Measurements from ENCODE around the gene HSPA2.
"Not testable (repeated sequence)": the region's sequence is repeated elsewhere in the genome, so short reads cannot be mapped to it uniquely, and the experiment has no call there.

The HSPA2 gene

GRCh38 chr14:64561631-64562030, 21.1 kb downstream of the HSPA2 start:
- no peak for DNase-seq (ENCODE audit: low read depth in 2 of 2)

- DNase-seq (ENCODE audit: low read depth in 2 of 2) = no peak
Measured at GRCh38 chr14:64562436-64562835, 21.9 kb downstream of the HSPA2 start.

- no peak for DNase-seq (ENCODE audit: low read depth in 2 of 2)
Measured at GRCh38 chr14:64563696-64564095, 23.2 kb downstream of the HSPA2 start.

DNA sequence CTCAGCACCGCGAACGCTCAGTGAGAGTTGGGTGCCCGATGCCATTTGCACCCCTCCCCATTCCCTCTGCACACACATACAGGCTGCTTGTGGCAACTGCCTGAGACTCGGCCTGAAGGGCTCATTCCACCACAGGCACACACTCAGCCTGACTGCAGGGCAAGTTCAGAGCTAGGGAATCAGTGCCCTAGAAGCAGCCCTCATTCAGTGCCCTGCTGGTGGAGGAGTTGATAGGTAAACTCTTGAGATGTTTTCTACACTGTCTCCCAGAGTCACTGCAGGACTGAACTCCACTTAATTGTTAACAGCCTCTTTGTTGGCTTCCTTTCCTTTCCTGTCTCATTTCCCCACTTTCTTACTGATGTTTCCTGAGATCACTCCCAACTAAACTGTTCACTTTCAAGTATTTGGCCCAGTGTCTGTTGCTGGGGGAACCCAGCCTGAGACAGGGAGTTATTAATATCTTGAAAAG, 26.1 kb downstream of the HSPA2 start:
- no peak for DNase-seq (ENCODE audit: low read depth in 2 of 2)

- no peak for DNase-seq (ENCODE audit: low read depth in 2 of 2)
Measured at GRCh38 chr14:64569138-64569631, 28.6 kb downstream of the HSPA2 start.

GRCh38 chr14:64569646-64570045, 29.1 kb downstream of the HSPA2 start:
- not testable (repeated sequence) for DNase-seq (ENCODE audit: low read depth in 2 of 2)

DNA sequence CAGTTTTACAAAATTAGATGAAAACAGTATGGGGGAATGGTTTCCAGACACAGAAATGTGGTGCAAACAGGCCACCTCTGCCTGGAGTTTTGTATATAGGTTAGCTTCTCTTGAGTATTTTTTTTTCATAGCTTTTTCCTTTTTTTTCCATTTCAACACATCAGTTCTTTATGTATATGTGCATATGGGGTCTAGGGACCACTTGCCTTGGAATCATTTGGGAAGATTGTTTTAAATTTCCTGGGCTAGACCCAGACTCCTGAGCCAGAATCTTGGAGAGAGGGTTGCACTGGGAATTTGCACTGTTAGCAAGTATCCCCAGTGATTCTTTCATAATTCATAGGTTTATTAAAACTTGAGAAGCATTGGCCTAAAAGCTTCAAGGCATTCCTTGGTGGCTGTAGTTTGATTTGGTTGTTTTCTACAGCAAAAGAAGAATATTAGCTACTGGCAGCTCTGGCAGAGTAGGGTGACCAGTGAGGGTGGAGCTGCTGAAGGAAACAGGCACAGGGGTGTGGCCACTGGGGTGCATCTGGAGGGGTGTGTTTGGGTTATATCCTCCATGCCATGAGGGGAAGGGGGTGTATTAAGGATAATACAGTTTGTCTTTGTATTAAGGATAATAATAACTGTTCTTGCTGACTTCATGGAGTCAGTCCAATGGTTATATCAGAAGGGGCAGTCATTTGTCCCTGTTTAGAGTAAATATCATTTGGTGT, 32.0 kb downstream of the HSPA2 start:
- no peak for DNase-seq (ENCODE audit: low read depth in 2 of 2)

- DNase-seq (ENCODE audit: low read depth in 2 of 2) = no peak
Measured at GRCh38 chr14:64573109-64573508, 32.6 kb downstream of the HSPA2 start.

GRCh38 chr14:64574371-64575107, 34.0 kb downstream of the HSPA2 start:
- DNase-seq (ENCODE audit: low read depth in 2 of 2) = no peak

DNA sequence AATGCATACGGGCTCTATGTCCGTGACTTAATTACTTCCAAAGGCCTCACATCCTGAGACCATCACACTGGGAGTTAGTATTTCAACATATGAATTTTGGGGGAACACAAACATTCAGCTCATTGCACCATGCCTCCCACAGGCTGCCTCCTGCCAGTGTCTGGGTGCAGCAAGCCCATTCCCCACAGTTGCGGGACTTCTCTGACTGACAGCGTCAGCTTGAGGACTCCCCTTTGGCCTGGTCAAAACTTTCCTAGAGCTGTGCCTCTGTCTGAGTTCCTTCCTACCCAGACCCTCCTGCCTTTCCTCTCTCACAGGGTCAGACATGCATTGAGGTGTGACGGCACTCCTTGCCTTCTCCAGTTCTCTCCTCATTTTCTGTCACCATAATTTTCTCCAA, 36.7 kb downstream of the HSPA2 start:
- no peak for DNase-seq (ENCODE audit: low read depth in 2 of 2)

GRCh38 chr14:64580467-64580866, 39.9 kb downstream of the HSPA2 start:
- DNase-seq (ENCODE audit: low read depth in 2 of 2) = no peak

GRCh38 chr14:64581363-64581762, 40.8 kb downstream of the HSPA2 start:
- no peak for DNase-seq (ENCODE audit: low read depth in 2 of 2)

DNA sequence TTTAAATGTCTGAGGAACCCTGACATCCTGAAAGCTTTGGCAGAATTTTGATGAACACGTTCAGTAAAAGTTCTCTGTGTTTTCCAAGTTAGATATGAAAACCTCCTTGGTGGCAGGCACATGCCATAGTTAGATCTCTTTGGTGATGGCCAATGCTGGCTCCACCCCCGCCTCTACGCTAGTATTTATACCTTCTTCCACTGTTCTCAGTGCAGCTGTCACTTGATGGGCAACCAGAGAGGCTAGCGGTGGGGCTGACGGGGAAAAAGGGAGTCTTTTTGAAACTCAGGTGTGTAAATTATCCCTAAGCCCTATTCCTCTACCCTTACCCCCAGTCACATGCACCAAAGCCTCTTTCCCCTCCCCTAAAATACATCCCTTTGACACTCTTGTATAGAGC, 41.3 kb downstream of the HSPA2 start:
- no peak for DNase-seq (ENCODE audit: low read depth in 2 of 2)

- DNase-seq (ENCODE audit: low read depth in 2 of 2) = no peak
Measured at GRCh38 chr14:64584190-64584589, 43.6 kb downstream of the HSPA2 start.

GRCh38 chr14:64591809-64592208, 51.3 kb downstream of the HSPA2 start:
- no peak for DNase-seq (ENCODE audit: low read depth in 2 of 2)
